Midbrain (tissue), 1 donor: Measurements from ENCODE around the gene MAP1S.

ENCODE experiments used
- DNase-seq: peaks from one replicate; lab custom pipeline; 2025; lab: John Stamatoyannopoulos, UW

The MAP1S gene

DNA sequence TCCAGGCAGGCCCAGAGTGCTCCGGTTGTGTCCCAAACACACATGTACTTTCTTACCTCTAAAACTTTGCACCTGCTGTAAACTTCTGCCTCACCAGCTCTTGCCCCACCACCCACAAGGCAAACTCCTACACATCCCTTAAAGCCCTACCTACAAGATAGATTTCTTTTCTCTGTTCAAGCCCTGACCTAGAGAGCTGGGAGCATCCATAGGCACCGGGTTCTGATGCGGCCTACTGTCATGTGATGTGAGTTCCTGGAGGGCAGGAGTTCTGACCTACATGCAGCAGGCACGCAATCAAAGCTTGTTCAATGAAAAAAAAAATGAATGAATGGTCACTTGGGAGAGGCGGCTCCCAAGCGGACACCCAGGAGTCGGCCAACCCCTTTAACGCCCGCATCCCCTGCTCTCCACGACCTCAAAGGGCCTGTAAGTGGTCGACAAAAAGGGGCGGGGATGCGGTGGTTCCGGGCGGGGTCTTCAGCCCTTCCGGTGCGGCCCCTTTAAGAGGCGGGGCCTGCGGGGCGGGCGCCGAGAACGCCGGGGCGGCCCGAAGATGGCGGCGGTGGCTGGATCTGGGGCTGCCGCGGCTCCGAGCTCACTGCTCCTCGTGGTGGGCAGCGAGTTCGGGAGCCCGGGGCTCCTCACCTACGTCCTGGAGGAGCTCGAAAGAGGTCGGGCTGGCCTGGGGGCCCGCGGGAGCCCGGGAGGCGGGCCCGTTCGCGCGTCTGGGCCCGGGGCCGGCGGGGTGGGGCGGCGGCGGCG, at the start of gene MAP1S:
Gene MAP1S (plus strand): TSS at position 534 of the 765 bp plus-strand sequence. CDS start 23 bp downstream, at position 557.
- peak; percentile 33 for DNase-seq

GRCh38 chr19:17671906-17672305, 47.4 kb upstream of the MAP1S start:
- DNase-seq, result no peak

DNA sequence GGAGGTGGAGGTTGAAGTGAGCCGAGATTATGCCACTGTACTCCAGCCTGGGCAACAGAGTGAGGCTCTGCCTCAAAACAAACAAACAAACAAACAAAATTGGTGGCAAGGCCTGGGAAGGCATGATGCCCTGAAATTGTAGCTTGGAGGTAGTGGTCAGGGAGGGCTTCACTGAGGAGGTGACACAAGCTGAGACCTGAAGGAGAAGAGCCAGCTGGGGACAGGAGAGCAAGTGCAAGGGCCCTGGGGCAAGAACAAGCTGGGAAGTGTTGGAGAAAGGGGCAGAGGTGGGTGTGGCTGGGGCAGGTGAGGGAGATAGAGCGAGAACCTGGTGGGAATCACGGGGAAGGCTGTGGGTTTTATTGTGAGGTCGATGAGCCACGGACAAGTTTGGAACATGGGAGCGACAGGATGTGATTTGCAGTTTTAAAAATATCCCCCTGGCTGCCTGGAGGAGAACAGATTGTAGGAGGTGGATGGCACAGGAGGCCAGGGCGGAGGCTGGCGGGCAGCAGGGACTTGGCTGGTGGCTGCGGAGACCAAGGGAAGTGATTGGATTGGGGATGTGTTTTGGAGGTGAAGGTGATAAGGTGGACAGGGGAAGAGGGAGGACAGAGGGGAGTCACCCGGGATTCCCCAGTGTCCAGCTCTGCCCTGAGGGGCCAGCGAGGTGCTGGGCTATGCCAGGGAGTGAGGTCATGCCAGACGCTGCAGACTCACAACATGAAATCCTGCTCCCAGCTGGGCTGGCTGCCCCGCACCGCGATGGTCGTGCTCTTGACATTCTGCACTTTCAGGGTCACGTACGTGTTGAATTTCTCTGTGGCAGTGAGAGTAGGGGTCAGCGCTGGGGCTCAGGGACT, 45.1 kb upstream of the MAP1S start:
- DNase-seq, result no peak

DNA sequence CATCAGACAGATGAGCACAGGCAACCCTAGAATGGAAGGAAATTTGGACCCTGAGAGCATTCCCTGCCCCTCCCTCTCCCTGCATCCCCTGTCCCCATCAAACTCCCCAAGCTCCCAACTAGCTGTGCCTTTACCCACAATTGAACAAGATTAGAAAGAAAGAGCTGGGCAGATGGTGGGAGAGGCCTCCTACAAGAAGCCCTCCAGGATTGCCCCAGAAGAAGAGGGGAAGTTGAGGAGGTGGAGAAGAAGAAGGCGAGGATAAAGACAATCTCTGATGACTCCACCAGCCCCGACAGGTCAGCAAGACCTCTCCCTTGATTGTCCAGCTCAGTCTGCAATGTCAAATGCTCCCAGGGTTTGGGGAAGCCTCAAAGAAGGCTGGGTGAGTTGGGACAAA, 43.0 kb upstream of the MAP1S start:
- DNase-seq, result no peak

DNA sequence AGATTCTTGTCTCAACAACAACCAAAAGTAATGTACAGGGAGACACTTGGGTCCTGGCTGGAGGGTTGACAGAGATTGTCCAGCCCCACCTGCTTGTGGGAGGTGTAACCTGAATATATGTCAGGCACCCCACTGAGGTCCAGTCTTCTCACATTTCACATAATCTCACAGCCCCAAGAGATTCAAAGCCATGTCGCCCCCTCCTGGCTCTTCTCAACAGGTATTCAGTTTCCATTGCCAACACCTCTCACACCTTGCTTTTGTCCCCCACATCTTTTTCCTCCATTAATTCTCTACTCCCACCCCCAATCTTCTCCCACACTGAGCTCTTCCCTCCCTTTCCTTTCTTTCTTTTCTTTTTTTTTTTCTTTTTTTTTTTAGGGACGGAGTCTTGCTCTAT, 42.3 kb upstream of the MAP1S start:
- DNase-seq, result no peak

DNA sequence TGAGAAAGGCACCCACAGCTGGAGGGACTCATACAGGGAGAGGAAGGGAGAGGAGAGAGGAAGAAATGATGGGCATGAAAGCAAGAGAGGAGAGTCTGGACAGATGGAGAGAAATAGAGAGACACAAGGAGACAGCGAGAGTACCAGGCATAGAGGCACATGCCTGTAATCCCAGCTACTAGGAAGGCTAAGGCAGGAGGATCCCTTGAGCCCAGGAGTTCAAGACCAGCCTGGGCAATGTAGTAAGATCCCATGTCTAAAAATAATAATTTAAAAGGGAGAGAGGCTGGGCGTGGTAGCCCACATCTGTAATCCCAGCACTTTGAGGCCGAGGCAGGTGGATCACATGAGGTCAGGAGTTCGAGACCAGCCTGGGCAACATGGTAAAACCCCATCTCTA, 40.4 kb upstream of the MAP1S start:
- no peak for DNase-seq

GRCh38 chr19:17679526-17680229, 39.6 kb upstream of the MAP1S start:
- no peak for DNase-seq

GRCh38 chr19:17680230-17680722, 39.0 kb upstream of the MAP1S start:
- peak; percentile 1 for DNase-seq

GRCh38 chr19:17681505-17682125, 37.7 kb upstream of the MAP1S start:
- no peak for DNase-seq

GRCh38 chr19:17682273-17682672, 37.0 kb upstream of the MAP1S start:
- no peak for DNase-seq

GRCh38 chr19:17683078-17683477, 36.2 kb upstream of the MAP1S start:
- no peak for DNase-seq

DNA sequence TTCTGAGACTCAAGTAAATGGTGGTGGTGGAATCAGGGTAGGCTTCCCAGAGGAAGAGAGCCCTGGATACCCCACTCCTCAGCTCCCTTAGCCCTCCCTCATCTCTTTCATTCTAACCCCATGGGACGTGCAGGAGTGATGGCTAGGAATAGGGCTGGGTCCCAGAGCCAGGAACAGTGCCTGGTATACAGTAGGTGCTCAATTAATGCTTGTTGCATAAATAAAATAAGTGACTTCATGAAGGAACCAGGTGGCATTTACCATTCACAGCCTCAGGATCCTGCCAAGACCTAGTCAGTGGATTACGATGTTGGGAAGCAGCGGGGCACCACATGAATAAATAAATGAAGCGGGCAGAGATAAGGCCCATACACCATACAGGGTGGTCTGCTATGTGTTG, 35.0 kb upstream of the MAP1S start:
- DNase-seq, result no peak

- DNase-seq, result no peak
Measured at GRCh38 chr19:17685451-17686022, 33.7 kb upstream of the MAP1S start.

DNA sequence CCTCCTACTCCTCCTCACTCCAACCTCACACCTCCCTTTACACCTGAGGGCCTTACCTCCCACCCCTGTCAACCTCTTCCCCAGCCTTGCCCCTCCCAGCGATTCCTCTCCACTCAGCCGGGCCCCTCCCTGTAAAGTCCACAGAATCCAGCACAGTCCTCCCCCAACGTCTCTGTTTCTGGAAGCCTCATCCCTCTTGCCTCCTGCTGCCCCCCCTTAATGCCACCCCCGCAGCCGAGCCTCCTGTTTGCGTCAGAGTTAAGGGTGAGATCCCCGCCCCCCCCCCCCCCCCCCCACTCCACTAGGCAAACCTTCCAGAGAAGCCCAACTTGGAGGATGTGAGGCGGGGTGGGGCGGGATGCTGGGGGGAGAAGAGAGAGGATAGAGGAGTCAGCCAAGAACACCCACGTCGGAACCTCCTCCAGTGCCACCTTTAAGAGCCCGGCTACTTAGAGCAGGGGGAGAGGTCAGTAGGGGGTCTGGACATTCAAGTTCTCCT, 33.2 kb upstream of the MAP1S start:
- no peak for DNase-seq

- DNase-seq, result no peak
Measured at GRCh38 chr19:17686592-17687024, 32.7 kb upstream of the MAP1S start.

- DNase-seq, result no peak
Measured at GRCh38 chr19:17687141-17687856, 32.0 kb upstream of the MAP1S start.

GRCh38 chr19:17687857-17688784, 31.2 kb upstream of the MAP1S start, which contains the start of gene UNC13A:
UNC13A (minus strand) TSS chr19:17688354; CDS start chr19:17688199, 155 bp downstream.
- peak; percentile 49 for DNase-seq

DNA sequence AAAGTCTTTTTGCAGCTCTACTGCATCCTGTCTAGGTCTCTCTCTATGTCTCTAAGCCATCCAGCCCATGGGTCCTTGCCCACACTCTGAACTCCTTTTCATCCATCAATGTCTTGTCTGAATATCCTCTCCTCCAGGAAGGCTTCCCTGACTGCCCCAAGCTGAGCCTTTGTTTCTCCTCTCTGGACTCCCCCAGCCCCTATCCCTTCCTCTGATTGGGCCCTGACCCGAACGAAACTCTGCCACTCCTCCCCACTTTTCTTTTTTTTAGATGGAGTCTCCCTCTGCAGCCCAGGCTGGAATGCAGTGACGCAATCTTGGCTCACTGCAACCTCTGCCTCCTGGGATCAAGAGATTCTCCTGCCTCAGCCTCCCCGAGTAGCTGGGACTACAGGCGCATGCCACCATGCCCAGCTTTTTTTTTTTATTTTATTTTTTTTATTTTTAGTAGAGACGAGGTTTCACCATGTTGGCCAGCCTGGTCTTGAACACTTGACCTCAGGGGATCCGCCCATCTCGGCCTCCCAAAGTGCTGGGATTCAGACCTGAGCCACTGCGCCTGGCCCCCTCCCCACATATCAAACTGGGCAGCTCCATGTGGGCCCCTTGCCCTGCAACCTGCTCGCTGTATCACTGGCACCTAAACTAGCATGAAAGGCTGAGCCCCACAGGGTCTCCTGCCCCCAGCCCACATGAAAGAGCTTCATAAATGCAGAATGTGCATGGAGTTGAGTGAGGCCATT, 30.3 kb upstream of the MAP1S start:
- DNase-seq, result no peak

- no peak for DNase-seq
Measured at GRCh38 chr19:17692566-17692965, 26.7 kb upstream of the MAP1S start.
